Skin of body (tissue), 2 donors: Measurements from ENCODE around the gene HOXC6. TPM values are rescaled to one million over a fixed set of nuclear protein-coding genes. Genes with fewer than 3 reads are reported as not detected.
"Not testable (repeated sequence)": the region's sequence is repeated elsewhere in the genome, so short reads cannot be mapped to it uniquely, and the experiment has no call there.

Source experiments
- DNase-seq: peaks from one replicate; lab custom pipeline; 2025; lab: John Stamatoyannopoulos, UW
- total RNA-seq: library from RNA; depleted of rRNA; stranded (reverse); fragments of >200 nt; gene quantifications from one replicate; pipeline ENCODE4 v1.2.3, GENCODE V29; 2014

Gene HOXC6
- total RNA-seq, 1 donor from 2014 or later: 6.0 TPM

DNA sequence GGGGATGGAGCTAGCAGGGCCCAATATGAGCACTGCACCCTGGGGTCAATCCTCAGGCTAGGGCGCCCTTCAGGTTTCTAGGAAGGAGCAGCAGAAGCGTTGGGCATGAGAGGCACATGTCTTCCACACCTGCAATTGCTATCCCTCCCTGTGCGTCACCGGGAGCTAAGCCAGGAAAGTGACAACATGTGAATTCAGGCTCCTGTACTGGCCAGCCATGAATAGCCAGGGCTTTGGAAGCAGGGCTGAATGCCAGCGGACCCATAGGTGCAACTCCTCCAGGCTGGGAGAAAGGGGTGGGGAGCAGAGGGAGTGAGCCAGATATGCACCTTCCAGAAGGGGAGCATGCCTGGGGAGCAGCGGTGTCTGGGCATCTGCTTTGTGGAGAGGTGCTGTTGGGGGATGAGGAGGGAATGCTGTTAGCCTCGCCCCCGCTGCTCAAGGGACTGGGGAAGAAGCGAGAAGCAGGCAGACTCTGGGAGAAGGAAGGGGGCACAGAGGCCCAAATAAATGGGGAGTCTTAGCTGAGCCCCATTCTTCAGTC lies 10.7 kb downstream of the HOXC6 start:
- no peak for DNase-seq

DNA sequence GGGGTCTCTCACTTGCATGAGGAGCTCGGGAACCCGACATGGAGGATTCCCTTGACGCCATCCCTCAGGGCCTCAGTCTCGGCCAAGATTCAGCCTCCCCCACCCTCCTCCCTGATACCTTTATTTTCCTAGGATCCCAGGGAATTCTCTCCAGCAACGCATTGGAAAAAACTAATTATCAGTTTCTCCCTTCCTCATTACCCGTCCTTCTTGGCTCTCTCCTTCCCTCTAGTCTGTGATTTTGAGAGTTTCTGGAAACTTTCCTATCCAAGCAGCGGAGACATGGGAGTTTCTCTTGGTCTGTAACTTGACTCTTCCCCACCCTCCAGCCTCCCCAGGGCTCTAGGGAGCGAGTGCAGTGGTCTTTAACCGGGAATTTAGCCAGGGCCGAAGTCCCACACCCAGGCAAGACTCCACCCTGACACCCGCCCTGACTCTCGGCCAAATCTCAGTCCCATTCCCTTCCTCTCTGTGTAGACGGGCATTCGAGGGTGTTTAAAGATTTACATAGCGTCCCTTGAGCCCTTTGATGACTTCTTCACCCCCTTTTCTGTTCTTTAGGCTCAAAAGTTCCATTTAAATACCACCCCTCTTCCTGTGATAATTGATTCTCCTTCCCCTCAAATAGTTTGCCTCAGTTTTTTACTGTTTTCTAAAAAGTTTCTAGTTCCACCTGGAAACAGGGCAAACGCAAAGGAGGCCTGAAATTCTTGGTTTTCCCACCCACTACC lies 11.3 kb downstream of the HOXC6 start:
- DNase-seq: peak; percentile 86

DNA sequence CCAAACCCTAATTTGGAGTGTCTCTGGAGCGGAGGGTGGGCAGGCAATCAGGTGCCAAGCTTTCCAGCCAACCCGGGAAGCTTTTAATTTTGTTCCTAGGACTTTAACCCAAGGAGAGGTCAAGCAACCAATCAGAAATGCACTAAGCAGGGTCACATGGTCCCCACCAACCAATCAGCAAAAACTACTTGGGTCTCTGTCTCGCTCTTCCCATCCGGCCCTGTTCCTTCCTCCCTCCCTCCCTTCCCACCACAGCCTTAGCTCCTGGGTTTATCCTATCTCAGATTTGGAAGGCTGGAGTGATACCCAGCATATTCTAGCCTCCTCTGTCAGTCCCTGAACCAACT lies 11.9 kb downstream of the HOXC6 start:
- DNase-seq: no peak

DNA sequence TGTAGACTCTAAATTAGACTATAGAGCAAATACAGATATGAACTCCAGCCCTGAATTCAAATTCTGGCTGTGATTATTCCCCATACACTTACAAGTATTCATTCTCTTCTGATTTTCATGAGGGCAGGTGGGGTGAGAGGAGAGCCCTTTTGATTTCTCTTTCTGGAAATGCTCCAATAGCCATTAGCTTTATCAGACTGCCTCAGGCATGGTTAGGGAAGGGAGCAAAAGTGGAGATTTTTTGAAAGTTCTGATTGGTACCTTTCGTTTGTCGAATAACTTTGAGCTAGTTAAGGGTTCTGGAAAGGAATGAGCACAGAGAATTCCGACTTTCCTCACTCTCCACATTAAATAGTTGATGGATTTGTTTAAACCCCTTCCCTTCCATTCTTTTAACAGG lies 12.4 kb downstream of the HOXC6 start:
- no peak for DNase-seq

DNA sequence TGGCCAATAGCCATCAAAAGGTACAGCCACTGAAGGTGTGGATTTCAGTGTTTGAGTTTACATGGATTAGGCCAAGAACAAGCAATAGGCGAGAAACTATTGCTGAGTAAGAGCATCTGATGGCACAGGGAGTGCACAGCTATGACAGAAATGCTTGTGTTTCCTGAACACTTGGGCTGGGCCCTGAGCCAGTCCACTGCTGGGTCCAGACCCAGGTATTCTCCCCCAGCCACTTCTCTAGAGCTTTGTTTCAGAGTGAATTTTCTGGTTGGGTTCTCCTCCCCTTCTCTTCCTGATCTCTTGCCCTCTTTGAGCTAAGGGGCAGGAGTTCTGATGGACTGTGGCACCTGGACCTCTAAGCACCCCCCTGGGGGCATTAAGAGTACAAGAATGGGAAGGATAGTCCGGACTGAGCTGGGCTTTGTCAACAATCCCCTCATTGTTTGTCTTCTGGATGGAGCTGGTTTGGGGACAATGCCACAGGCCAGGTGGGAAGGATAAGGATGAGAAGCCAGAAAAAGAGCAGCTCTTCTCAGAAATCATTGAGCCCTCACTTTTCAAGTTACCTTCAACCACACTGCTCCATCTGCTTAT lies 13.0 kb downstream of the HOXC6 start:
- DNase-seq: no peak

DNA sequence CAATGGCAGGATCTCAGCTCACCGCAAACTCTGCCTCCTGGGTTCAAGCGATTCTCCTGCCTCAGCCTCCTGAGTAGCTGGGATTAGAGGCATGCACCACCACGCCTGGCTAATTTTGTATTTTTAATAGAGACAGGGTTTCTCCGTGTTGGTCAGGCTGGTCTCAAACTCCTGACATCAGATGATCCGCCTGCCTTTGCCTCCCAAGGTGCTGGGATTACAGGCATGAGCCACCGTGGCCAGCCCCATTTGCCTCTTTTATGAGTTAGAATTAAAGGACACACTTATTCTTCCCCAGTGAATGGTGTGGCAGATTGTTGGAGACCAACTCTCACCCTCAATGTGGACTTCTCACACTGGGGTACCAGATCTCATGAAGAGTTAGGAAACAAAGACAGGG lies 13.8 kb downstream of the HOXC6 start:
- not testable (repeated sequence) for DNase-seq

DNA sequence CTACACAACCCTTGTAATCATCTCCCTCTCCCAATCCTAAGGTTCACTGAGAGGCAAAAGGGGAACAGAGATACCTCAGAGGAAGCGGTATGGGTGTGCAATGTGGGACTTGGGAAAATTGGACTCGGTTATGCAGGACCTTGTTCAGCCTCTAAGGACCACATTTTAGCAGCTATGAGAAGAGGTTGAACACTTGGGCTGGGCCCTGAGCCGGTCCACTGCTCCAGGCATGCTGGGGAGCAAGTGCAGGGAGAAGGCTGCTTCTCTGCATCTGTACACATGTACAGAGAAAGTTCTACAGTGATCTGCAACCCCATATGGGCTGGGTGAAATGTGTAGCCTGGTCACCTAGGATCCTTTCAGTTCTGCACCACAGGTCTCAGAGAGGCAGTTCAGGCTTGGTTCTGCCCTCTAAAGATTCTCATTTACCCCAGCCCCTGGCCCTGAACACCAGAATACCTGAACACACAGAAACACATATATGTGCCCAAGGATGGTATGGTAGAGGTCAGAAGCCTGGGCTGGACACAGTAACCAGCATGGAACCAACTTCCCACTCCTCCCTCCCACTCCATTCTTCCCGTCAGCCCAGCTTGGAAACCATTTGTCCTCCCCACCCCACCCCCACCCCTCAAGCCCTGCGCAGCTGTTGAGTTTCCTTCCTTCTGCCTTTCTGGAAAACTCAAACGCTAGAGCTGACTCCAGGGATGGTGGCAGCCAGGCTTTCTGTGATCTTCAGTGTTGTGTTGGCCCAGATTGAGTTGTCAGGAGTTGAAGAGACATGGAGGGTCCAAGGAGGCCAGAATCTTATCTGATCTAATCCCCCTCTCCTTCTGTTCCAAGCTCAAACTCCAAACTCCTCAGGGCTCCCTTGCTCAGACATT lies 15.0 kb downstream of the HOXC6 start:
- DNase-seq: no peak

DNA sequence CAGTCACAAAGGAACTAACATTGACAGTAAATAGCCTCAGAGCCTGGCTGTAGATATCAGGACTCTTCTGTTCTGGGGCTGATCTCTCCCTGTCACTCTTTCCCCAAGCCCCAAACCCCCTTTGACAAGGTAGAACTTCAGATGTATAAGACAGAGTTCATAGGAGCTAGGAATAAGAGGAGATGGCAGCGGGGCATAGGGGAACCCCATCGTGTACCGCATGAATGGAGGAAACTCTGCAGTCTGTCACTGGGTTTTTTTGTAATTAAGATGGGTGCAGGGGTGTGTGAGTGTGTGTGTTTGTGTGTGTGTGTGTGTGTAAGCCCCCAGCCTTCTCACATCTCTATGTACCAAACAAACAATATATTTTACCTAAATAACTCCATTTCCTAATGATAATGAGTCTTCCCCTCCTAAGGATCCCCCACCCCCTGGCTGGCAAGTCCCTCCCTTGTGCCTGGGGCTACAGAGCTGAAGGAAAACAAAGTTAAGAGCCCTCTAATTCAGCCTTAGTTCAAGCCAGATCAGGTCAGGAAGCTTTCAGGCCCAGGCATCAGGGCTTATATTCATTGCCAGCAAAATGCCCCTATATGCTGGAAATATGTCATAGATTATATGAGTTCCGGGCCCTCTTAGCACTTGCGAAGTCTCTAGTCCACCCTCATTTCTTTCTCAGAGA lies 16.3 kb downstream of the HOXC6 start:
- no peak for DNase-seq

DNA sequence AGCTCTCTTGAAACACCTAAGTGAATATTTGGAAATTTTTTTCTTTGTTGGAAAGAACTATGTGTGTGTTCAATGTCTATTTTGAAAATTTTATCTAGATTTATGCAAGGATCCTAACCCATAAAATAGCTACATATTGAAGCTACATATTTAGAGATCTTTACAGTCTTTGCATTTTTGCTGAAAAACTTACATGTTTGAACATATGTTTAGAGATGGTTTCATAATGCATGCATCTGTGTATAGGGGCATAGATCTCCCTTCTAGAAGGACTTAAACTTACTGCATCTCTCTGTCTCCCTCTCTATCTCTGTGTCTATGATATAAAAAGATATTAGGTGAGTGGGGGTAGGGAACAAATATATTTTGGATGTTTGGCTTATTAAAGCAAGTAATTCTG lies 17.2 kb downstream of the HOXC6 start:
- DNase-seq: no peak

DNA sequence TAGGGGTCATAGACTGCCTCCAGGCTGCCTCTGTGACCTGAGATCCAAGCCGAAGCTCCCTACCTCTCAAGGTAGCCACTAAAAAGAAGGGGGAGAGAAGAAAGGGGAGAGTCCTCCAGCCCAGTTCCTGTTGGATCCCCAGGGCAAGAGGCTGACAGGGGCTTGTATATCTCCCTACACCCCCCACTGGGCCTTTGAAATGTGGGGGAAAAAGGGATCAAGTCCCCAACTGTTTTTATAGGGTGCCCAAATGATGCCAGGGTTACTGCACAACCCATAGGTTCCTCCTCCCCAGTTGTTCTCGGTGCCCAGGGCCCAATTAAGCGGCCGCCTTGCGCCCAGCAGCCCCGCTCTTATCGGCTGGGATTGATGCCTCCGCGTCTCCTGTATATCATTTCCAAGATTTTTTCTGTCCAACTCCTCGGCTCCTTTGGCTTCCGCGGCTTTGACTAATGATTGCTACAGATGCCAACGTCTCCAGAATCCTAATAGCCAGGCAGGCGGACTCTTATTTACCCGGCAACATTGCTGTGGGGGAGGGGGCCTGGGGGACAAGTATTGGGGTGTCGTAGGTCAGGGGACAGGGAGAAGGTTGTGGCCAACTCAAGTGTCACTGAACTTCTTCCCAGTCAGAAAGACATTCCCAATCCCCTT lies 17.8 kb downstream of the HOXC6 start:
- no peak for DNase-seq

DNA sequence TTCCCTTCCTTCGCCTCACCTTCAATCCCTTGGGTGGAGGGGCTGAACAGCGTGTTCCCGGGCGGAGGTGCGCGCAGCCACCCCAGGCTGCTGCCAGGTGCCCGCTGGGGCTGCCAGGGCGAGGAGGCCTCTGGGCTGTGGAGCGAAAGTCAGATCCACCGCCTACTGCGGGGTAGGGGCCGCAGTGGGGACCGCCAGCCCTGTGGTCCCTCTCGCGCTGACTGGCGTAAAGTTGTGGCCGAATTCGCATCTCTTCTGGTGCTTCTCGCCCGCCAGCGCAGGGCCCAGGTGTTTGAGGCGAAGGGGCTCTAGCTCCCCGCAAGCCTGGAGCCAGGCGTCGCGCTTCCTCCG lies 18.5 kb downstream of the HOXC6 start:
- DNase-seq: no peak

DNA sequence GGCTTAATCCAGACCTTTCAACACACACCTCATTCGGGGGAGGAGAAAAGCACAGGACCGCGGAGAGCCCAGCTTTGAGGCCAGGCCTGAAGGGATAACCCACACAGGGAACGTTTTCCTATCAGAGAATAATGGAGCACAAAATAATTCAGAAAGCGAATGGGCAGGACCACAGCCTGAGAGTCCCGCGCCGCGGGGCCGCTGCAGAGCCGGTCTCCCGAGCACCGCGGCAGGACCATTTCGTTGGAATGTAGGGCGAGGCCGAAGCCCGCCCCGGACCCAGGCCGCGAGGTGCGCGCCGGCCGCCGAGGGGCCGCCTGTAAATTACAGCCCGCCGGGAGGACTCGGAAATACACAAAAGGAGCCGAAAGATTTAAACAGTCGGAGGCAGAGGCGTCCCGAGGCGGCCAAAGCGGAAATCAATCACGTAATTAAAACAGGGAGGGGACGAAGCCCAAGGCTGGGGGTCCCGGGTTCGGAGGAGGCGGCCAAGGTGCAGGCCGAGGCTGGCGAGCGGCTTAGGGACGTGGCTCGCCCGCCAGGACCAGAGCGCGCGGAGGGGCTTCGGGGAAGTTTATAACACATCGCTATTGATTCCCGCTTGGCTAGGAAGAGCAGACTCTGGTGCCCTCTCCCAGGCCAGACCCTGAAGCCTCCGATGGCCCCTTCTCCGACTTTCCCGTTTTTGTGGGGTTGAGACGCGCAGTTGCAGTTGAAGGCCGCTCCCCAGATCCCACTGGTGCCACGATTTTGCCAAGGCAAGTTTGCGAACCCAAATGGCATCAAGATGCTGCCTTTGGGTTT lies 19.1 kb downstream of the HOXC6 start:
- no peak for DNase-seq

DNA sequence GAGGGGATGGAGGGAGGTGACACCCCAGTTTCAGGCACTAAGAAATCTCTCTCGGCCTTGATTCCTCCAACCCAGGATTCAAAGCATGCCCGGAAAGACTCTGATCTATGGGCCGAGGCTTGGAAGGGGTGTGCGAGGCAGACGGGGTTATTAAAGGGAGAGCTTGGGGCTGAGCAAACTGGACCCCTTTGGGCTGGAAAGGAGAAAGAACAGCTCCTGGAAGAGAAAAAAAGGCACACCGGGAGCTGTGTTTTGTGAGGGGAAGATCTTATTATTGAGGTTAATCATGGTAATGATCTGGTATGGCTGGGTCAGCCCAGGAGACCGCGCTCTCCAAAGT lies 19.7 kb downstream of the HOXC6 start:
- no peak for DNase-seq

DNA sequence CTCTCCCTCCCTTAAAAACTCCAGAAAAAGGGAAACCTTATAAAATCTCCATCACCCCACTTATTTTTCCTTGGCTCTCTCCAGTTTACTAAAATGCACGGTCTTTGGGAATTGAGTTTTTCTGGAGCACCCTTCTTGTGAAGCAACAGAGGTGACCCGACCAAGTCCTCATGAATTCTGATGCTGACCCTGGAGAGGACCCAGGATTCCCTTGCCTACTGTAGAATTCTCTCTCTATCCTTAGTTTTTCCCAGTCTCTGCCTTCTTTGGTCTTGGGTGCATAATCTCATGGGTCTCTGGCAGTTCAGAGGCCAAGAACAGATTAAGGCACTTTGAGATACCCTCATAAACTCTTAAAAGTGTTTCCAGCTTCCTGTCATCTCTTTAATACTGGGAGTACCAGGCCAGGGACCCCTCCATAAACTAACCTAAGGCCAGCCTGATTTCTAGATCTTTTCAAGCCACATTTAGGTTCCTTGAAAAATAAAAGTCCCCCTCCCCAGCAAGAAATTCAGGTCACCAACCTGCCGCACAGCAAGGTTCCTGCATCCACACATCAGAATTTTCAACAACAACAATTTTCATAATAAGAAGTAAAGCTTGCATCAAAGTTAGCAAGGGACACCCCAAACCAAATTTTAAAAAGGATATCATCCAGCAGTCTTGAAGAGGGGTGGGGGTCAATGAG lies 20.3 kb downstream of the HOXC6 start:
- DNase-seq: no peak

DNA sequence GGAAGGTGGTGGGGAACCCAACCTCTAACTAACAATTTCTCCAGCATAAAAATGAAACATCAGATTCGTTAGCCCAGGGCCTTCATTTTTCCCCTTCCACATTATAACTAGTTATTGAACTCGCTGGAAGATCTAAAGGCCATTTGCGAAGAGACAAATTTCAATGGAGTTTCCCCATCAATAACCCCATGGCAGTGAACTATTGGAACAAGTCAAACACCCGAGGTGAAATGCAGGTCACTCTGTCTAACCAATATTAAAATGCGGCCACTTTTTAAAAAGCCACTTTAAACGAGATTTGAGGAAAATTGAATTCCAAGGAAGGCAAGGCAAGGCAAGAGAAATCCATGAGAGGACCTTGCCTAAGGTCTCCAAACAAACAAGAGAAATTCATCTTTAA lies 20.9 kb downstream of the HOXC6 start:
- DNase-seq: no peak

DNA sequence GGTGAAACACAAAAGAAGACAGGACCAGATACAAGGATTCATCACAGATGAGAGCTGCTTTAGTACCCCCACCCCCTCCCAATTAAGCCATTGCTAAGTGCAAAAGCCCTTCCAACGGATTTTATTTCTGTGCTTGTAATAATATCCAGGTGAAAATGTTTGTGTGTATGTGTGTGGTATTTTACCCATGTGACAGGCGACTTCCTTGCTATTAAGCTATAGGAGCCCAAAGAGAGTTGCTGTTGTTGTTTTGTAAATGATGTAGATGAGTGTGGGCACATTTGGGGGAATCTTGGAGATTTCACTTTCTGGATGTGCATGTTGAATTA lies 22.2 kb downstream of the HOXC6 start:
- DNase-seq: no peak

DNA sequence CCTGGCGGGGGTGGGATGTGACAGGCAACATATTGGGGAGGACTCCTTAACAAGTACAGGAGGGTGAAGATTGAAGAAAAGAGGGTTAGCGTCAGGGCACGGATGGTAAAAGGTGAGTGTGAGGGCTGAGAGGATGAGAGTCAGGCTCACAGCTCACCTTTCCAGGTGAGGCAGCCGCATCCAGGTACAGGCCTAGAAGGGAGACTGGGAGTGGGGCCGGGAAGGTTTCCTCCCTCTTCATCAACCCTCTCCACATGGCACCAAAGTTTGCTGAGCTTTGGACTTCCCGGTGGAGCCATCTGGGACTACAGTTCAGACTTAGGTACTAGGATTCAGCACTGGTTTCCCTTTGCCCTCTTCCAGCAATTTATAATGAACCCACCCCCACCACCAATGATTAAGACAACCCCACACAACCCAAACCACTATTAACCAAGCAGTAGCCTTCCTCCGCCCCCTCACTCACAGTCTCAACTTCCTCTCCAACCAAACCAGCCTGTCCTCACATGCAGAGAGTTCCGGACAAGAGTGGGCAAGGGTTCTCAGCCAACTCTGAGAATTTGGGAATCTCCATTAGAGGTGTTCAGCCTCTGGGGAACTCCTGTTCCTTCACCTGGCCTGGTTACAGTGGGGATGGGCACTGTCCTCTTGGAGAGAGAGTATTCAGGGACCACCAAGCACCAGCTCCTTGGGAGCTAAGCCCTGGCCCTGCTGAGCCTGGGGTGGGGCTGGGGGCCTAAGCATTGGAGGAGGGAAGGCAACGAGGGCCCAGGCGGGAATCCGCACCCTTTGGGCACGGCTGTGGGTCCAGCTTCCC lies 23.0 kb downstream of the HOXC6 start:
- no peak for DNase-seq

DNA sequence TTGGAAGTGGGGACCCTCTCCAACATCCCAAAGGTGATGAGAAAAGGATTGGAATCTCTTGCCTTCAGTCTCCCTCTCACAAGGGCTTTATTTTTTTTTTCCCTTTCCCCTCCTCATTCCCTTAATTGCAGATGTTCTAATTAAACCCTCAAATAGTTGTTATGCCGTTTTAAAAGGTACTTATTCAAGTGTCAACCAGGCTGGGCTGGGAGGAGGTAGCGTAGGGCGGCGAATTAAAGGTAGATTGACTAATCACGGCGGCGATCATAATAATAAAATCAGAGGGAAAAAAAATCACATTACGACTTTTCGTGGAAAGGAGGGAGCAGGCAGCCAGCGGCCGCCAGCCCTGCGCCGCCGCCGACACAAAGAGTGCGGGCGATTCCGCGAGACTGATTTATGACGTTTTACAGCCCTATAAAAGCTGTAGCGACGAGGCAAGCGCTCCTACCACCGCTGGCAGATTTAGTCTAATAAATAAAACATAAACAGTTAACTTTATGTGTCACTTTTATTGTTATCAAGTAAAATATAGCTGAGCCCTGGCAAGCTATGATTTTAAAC lies 23.7 kb downstream of the HOXC6 start:
- DNase-seq: no peak

DNA sequence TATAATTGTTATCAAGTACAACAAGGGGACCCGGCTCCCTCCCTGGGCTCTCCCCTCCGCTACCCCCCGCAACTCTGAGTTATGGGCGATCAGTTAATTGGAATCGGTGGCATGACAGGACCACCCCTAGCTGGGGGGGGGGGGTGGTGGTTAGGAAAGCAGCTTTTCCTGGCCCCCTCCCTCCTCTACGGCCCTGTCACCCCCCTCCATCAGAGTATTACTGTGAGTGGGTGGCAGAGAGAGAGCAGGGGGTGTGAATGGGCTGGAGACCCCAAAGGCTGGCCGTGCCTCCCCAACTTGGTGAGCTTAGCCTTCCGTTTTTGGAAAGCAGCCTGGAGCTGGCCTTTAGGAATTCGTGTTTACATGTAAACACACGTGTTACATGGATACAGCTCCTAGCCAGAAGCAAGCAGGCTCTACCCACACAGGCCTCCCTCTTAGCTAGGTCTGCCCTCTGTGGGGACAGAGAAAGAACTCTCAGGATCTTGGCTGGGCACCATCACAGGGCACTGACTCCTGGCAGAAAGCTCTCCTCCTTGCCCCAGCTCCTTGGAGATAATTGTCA lies 24.3 kb downstream of the HOXC6 start:
- no peak for DNase-seq
